ENCODE data around the gene RNPEP. TPM values are rescaled to one million over a fixed set of nuclear protein-coding genes. Genes with fewer than 3 reads are reported as not detected.
"Not testable (repeated sequence)": the region's sequence is repeated elsewhere in the genome, so short reads cannot be mapped to it uniquely, and the experiment has no call there.

RNPEP gene
- total RNA-seq, 1 donor from 2014 or later, result 24.2 TPM

DNA sequence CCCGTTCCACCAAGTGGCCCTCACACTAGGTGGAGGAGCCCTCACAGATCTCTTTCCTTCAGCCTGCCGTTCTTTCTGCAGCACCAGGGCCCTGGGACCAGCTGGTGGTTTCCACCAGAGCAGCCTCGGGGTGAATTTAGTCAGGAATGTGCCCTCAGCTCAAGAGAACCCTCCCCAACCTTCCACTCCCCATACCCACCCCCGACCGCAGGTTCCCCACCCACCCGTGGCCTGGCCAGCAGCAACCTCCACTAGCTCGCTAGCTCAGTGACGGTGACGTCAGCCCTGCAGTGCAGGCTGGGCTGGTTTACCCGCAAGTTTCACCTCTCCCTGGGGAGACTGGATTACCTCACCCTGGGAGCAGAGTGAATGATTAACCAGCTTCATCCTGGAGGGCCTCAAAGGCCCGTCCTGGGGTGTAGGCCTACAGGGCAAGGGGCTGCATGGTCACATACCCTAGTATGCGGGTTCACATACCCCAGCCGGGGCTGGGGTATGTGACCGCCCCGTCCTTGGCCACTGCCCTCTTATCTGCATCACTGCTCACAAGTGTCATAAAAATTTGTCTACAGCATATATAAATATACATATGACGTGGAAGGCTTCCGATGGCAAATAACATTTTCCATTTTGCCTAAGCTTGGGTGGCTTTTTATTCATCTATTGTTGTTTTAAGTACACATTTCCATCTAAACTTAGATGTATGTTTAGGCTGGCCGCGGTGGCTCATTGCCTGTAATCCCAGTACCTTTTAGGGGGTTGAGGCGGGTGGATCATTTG lies 52.4 kb downstream of the RNPEP start:
- peak in 1 of 2 donors; percentile 29 for DNase-seq (ENCODE audit: low read depth in 2 of 2)

- DNase-seq (ENCODE audit: low read depth in 2 of 2), result no peak
These were observed 54.3 kb downstream of the RNPEP start for GRCh38 chr1:202036595-202037387.

DNA sequence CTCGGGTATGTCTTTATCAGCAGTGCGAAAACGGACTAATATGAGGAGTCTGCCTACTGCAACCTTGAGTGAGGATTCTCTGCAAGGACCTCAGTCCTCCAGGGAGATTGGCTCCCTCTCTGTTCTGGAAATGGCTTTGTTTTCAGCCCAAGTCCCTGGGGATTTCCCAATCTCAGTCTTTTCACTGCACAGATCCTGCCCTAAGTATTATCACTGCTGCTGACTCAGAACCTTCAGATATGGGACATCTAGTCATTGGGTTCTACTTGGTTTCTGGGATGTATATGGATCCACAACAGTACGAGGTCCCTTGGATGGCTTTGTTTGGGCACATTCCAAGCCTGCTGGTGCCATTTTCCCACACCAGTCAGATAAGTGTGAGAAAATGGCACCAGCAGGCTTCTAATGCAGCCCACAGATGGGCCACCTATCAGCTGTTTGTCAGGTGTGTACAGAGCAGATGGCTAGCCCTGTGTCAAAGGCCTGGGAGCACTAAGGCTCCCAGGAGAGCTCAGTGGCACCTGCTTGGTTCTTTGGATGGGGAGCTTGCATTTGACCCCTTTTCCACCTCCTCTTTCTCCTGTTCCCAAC lies 55.4 kb downstream of the RNPEP start:
- DNase-seq (ENCODE audit: low read depth in 2 of 2), result no peak

DNA sequence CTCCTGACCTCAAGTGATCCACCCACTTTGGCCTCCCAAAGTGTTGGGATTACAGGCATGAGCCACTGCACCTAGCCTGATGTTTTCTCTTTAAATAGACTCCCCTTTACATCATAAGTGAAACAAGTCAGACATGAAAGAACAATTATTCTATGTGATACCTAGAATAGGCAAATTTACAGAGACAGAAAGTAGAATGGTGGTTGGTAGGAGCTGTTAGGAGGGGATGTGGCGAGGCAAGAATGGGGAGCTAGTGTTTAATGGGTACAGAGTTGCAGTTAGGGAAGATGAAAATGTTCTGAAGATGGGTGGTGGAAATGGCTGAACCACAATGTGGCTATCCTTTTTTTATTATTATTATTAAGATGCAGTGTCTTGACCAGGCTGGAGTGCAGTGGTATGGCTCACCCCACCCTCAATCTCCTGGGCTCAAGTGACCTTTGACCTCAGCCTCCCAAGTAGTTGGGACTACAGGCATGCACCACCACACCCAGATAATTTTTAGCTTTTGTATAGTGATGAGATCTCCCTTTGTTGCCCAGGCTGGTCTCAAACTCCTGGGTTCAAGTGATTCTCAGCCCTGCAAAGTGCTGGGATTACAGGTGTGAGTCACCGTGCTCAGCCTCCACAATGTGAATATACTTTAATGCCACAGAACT lies 56.4 kb downstream of the RNPEP start:
- DNase-seq (ENCODE audit: low read depth in 2 of 2), result no peak

DNA sequence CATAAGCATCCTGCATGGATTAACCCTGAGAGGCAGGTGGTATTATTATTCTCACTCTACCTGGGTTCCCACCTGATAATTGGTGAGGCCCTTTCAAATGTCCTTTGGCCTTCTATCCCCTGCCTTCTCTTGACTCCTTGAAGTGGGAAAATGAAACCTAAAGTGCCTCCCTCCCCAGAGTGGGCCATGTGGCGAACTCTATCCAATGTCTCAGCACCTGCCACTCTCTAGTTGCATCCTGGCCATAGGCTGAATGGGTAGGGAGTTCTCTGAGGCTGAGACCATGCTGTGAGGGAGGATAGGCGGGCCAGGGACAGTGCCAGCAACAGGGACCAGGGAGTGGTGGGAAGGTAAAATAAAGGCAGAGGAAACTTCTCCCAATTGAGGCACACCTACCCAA lies 63.3 kb downstream of the RNPEP start:
- no peak for DNase-seq (ENCODE audit: low read depth in 2 of 2)

GRCh38 chr1:202046227-202046626 lies 63.8 kb downstream of the RNPEP start:
- DNase-seq (ENCODE audit: low read depth in 2 of 2), result no peak

DNA sequence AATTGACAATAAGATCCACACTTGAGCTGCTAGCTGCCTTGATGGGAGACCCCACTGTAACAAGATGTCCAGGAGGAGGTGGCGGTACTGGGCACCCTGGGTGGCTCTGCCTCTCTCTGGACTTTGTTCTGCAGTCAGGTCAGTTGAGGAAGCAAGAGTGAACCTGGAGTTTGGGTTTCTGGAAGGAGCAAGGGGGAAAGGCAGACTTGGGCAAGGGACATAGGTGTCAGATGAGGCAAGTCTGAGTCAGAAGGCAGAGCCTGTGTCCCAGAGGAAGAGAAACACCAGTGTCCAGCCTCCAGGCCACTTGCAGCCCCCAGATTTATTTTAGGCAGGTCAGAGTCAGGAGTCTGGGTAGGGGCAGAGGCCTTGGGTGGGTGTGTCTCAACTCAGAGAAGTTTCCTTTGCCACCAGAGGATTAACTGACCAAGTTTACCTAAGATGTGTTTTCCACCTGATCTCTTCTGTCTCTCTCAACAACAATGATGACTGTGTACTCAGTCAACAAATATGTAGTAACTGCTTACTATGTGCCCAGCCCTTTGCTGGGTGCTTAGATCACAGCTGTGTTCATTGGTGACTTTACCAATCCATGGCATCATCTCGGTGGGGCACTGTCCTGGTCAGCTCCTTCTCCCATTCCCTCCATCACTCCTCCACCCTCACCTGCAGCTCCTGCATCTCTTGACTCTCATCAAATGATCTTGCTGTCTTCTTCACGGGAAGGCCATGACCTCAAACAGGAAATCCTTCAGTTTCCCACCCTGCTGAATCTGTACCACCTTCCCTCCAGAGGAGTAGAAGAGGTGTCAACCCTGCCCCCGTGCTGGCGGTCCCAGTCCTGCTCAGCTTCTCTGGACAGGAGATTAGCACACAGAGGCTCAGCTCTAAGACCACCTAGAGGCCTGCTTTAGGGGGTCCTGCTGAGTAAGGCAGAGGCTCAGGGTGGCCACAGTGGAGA lies 64.6 kb downstream of the RNPEP start:
- DNase-seq (ENCODE audit: low read depth in 2 of 2), result no peak

DNA sequence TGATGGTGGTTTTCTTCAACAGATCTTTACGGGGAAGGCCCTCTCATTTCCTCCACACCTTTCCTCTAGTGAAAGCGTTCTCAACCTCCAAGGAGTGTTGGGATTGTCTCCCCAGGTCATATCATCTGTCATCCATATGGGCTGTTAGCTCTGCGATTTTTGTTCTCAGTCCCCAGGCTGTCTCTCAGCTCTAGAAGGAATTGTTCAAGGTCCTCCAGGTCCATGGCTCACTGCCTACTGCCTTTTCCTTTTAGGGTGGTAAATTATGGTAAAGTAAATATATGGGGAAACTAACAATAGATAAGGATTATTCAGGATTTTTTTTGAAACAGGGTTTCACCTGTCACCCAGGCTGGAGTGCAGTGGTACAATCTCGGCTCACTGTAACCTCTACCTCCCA lies 65.5 kb downstream of the RNPEP start:
- DNase-seq (ENCODE audit: low read depth in 2 of 2), result no peak

DNA sequence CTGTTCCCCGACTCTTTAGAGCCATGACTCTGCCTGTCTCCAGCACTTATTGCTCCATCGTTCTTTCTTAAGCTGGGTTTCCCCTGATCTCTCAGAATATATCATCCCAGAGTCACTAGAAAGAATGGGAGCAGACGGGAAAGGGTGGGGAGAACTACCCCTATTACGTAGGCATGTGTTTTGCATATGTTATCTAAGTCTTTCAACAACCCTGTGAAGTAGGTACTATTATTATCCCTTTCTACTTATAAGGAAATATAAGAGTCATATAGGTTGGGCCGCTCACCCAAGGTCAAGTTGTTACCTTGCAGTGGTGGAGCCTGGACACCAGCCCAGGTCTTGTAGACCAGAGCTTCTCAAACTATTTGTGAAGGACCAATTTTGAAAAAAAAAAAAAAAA lies 66.7 kb downstream of the RNPEP start:
- no peak for DNase-seq (ENCODE audit: low read depth in 2 of 2)

DNA sequence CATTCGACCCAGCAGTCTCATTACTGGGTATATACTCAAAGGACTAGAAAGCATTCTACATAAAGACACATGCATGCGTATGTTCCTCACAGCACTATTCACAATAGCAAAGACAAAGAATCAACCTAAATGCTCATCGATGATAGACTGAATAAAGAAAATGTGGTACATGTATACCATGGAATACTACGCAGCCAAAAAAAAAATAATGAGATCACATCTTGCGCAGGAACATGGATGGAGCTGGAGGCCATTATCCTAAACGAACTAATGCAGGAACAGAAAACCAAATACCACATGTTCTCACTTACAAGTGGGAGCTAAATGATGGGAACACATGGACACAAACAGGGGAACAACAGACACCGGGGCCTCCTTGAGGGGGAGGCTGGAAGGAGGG lies 71.6 kb downstream of the RNPEP start:
- no peak for DNase-seq (ENCODE audit: low read depth in 2 of 2)

GRCh38 chr1:202054673-202055072 lies 72.2 kb downstream of the RNPEP start:
- not testable (repeated sequence) for DNase-seq (ENCODE audit: low read depth in 2 of 2)

Other genes starting within 250 kb of the RNPEP start
- 15.7 and 17.0 TPM in 2 replicates for gene IPO9, start 153.5 kb upstream of the RNPEP start, total RNA-seq
- 7.4 and 9.1 TPM in 2 replicates for gene SHISA4, start 93.8 kb upstream of the RNPEP start, total RNA-seq
- not detected in 2 replicates for gene LMOD1, start 36.1 kb upstream of the RNPEP start, total RNA-seq
- gene TIMM17A, start 27.1 kb upstream of the RNPEP start, total RNA-seq, result 47.5 and 49.2 TPM in 2 replicates
- under 0.01 TPM in 1 of 2 replicates, not detected in the other for gene ELF3, start 27.9 kb downstream of the RNPEP start, total RNA-seq
- gene GPR37L1, start 140.3 kb downstream of the RNPEP start, total RNA-seq, result under 0.01 TPM in 1 of 2 replicates, not detected in the other
- gene ARL8A, start 162.1 kb downstream of the RNPEP start, total RNA-seq, result 16.8 and 25.2 TPM in 2 replicates
- not detected in 2 replicates for gene PTPN7, start 178.0 kb downstream of the RNPEP start, total RNA-seq
- gene LGR6, start 211.2 kb downstream of the RNPEP start, total RNA-seq, result not detected in 2 replicates

Measured in lung microvascular endothelial cell (primary cell).